GM12878 (cell line): ENCODE data around the gene SRL. TPM values are rescaled to one million over a fixed set of nuclear protein-coding genes. Genes with fewer than 3 reads are reported as not detected.

Experiments
- ATAC-seq: fragments of 200-7000 bp; cut with Tn5 transposase; 3 replicates; pipeline ENCODE4 v1.9.1; 2020; ENCODE audit warnings: mild to moderate bottlenecking, moderate library complexity
- BruUV-seq: library from RNA; stranded (reverse); fragments of 400-500 nt; replicated peaks from 2 replicates; lab custom pipeline; 2021; lab: Mats Ljungman, UMichigan
- CTCF ChIA-PET: fragments of 300-600 bp; sonication (Branson Sonifier 250); formaldehyde crosslinking; extraction: SDS; loops from one replicate; lab custom pipeline; 2021; ENCODE audit warnings: inconsistent platforms; lab: Yijun Ruan, JAX
- POLR2A ChIA-PET: fragments of 350-600 bp; formaldehyde crosslinking; extraction: SDS; loops from one replicate; lab custom pipeline; 2021; ENCODE audit warnings: inconsistent platforms; lab: Charles Lee
- RAD21 ChIA-PET: fragments of 300-600 bp; sonication (Branson Sonifier 250); formaldehyde crosslinking; loops from one replicate; lab custom pipeline; 2023; ENCODE audit warnings: antibody characterized with exemption; ENCODE audit not compliant: unreplicated experiment; lab: Charles Lee
- SMC1A ChIA-PET: fragments of 300-600 bp; sonication (Branson Sonifier 250); formaldehyde crosslinking; loops from one replicate; lab custom pipeline; 2023; ENCODE audit not compliant: unreplicated experiment, uncharacterized antibody; lab: Charles Lee
- DNase-seq: peaks from one replicate; pipeline ENCODE4 v3.0.0-alpha.2; 2011; ENCODE audit warnings: low read depth, low spot score
- FAIRE-seq: peaks from 3 replicates; lab custom pipeline; 2011; peaks lifted over from hg19 to GRCh38; lab: Jason Lieb, UNC
- H2AFZ ChIP-seq: 2 replicates; pipeline ENCODE4 v1.6.0; 2011; ENCODE audit warnings: low read depth, low read length, control low read depth; ENCODE audit not compliant: control insufficient read depth
- H3K27ac ChIP-seq: 2 replicates; pipeline ENCODE4 v1.5.1; 2011; ENCODE audit warnings: control low read depth; ENCODE audit not compliant: control insufficient read depth, insufficient read depth
- H3K27me3 ChIP-seq, 2 experiments: replicated peaks in 1 of 2; 2 replicates each; pipeline versions ENCODE4 v1.6.0 to v1.6.1; 2011; ENCODE audit warnings: low read length in 1 of 2; ENCODE audit not compliant: control insufficient read depth in 2 of 2, insufficient read depth in 2 of 2
- H3K36me3 ChIP-seq, 2 experiments: 2 replicates each; pipeline ENCODE4 v1.5.1; 2011; ENCODE audit warnings: low read length in 1 of 2; ENCODE audit not compliant: control insufficient read depth in 2 of 2, insufficient read depth in 2 of 2
- H3K4me1 ChIP-seq: 2 replicates; pipeline ENCODE4 v1.6.1; 2011; ENCODE audit warnings: mild to moderate bottlenecking, low read length, moderate library complexity, mixed read lengths; ENCODE audit not compliant: control insufficient read depth, insufficient read depth
- H3K4me2 ChIP-seq: 2 replicates; pipeline ENCODE4 v1.6.0; 2011; ENCODE audit warnings: control low read depth; ENCODE audit not compliant: control insufficient read depth, insufficient read depth
- H3K4me3 ChIP-seq: fragments of 200-600 bp; sonication (generic); 2 replicates; pipeline ENCODE4 v1.5.1; 2016
- H3K79me2 ChIP-seq: 2 replicates; pipeline ENCODE4 v1.6.0; 2011; ENCODE audit warnings: low read length; ENCODE audit not compliant: control insufficient read depth, insufficient read depth
- H3K9ac ChIP-seq: 2 replicates; pipeline ENCODE4 v1.8.0; 2011; ENCODE audit warnings: low read length, control low read depth, mixed read lengths; ENCODE audit not compliant: control insufficient read depth, insufficient read depth
- H3K9me3 ChIP-seq: replicated peaks from 3 replicates; pipeline ENCODE4 v1.5.1; 2011; ENCODE audit warnings: mild to moderate bottlenecking, low read length; ENCODE audit not compliant: control insufficient read depth, insufficient read depth
- H4K20me1 ChIP-seq: 2 replicates; pipeline ENCODE4 v1.6.0; 2011; ENCODE audit not compliant: control insufficient read depth, insufficient read depth
- BHLHE40 ChIP-seq, 2 experiments: fragments of 450-650 bp in 1 of 2; IDR thresholded peaks; 2 replicates each; pipeline ENCODE4 v1.6.1; 2011 to 2017; ENCODE audit warnings: low read depth in 2 of 2, borderline replicate concordance in 1 of 2, improper control_type of control experiment in 1 of 2, low read length in 1 of 2, mild to moderate bottlenecking in 1 of 2
- CBX5 ChIP-seq: sonication (generic); IDR thresholded peaks from 2 replicates; pipeline ENCODE4 v1.6.1; 2016; ENCODE audit warnings: low read depth, moderate library complexity, mild to moderate bottlenecking, inconsistent platforms
- FOS ChIP-seq: IDR thresholded peaks from 3 replicates; pipeline ENCODE4 v1.6.1; 2011; ENCODE audit warnings: borderline replicate concordance; ENCODE audit not compliant: insufficient read length; ENCODE audit errors: extremely low read depth
- GATAD2B ChIP-seq: fragments of 450-650 bp; conservative IDR thresholded peaks from 2 replicates; pipeline ENCODE4 v1.6.1; 2017; ENCODE audit warnings: low read depth, mild to moderate bottlenecking, moderate library complexity
- NFXL1 ChIP-seq: fragments of 450-650 bp; IDR thresholded peaks from 2 replicates; pipeline ENCODE4 v1.6.1; 2017; ENCODE audit warnings: antibody characterized with exemption, mild to moderate bottlenecking, borderline replicate concordance
- PAX8 ChIP-seq: fragments of 450-650 bp; IDR thresholded peaks from 2 replicates; pipeline ENCODE4 v1.6.1; 2017; ENCODE audit warnings: mild to moderate bottlenecking, moderate library complexity
- RAD21 ChIP-seq: IDR thresholded peaks from 2 replicates; pipeline ENCODE4 v1.6.1; 2011; ENCODE audit warnings: mild to moderate bottlenecking, low read depth, low read length, moderate library complexity; ENCODE audit not compliant: insufficient read depth
- RAD51 ChIP-seq: fragments of 450-650 bp; IDR thresholded peaks from 2 replicates; pipeline ENCODE4 v1.6.1; 2016; ENCODE audit warnings: moderate library complexity, mild to moderate bottlenecking, inconsistent platforms
- RELA ChIP-seq: fragments of 450-650 bp; IDR thresholded peaks from 2 replicates; pipeline ENCODE4 v1.8.0; 2014; ENCODE audit warnings: borderline replicate concordance; ENCODE audit not compliant: partially characterized antibody
- RFX5 ChIP-seq: IDR thresholded peaks from 2 replicates; pipeline ENCODE4 v1.6.1; 2011; ENCODE audit warnings: low read depth, low read length, improper control_type of control experiment
- SMAD5 ChIP-seq: IDR thresholded peaks from 2 replicates; pipeline ENCODE4 v1.6.1; 2016; ENCODE audit warnings: antibody characterized with exemption, low read depth
- TCF7 ChIP-seq: IDR thresholded peaks from 2 replicates; pipeline ENCODE4 v1.6.1; 2014; ENCODE audit warnings: antibody characterized with exemption, borderline replicate concordance
- ZSCAN29 ChIP-seq: fragments of 450-650 bp; IDR thresholded peaks from 2 replicates; pipeline ENCODE4 v1.6.1; 2017; ENCODE audit warnings: mild to moderate bottlenecking, moderate library complexity
- WGBS: methylation state at CpG from one replicate; pipeline ENCODE4 v1.1.6; 2016; ENCODE audit warnings: low lambda C conversion rate; ENCODE audit not compliant: insufficient replicate concordance, insufficient coverage; ENCODE audit errors: missing lambda C conversion rate; 5-methylcytosine and 5-hydroxymethylcytosine counted together
- in situ Hi-C: fragments of 300-500 bp; cut with MboI; formaldehyde crosslinking; loops from 9 replicates; pipeline ENCODE4 v1.14.3; 2018; ENCODE audit warnings: mixed read lengths
- intact Hi-C: fragments of 100-400 bp; cut with micrococcal nuclease; formaldehyde crosslinking; loops from one replicate; pipeline ENCODE4 v1.14.2; 2022; ENCODE audit not compliant: unreplicated experiment
- polyA plus RNA-seq, 11 experiments: library from polyadenylated mRNA; depleted of rRNA in 4 of 11; unstranded in 6 of 11; stranded (reverse) in 5 of 11; fragments of >200 nt; fragmentation: Nextera tagmentation in 4 of 11; fragmentation: Illumina TruSeq in 1 of 11; extraction: Ambion mirVana in 4 of 11; extraction: Trizol in 1 of 11; gene quantifications; 1 replicate in 1 of 11; 2 replicates in 10 of 11; pipeline versions ENCODE4 v1.2.1 to v1.2.3, GENCODE V29; 2011 to 2016; ENCODE audit warnings: inconsistent platforms in 2 of 11, missing spikeins in 2 of 11, low read depth in 1 of 11
- total RNA-seq, 4 experiments: library from RNA; depleted of rRNA in 3 of 4; stranded (reverse); fragments of >200 nt in 3 of 4; fragmentation: Illumina TruSeq in 1 of 4; extraction: Trizol in 1 of 4; gene quantifications; 2 replicates each; pipeline versions ENCODE4 v1.2.1 to v1.2.3, GENCODE V29; 2013 to 2021
- TF ChIP-seq, protein P1 (sequence below): fragments of 450-650 bp; IDR thresholded peaks from 2 replicates; pipeline ENCODE4 v1.6.1; 2018; ENCODE audit warnings: borderline replicate concordance, mild to moderate bottlenecking; ENCODE audit not compliant: partially characterized antibody
- TF ChIP-seq, protein P2 (sequence below): IDR thresholded peaks from 2 replicates; pipeline ENCODE4 v1.6.1; 2012; ENCODE audit warnings: low read depth, low read length, improper control_type of control experiment

The SRL gene
- total and polyA plus RNA-seq, 10 of the 15 experiments (the other 5 are each of a cell fraction or from before 2014, with no cell fraction given): not detected

DNA sequence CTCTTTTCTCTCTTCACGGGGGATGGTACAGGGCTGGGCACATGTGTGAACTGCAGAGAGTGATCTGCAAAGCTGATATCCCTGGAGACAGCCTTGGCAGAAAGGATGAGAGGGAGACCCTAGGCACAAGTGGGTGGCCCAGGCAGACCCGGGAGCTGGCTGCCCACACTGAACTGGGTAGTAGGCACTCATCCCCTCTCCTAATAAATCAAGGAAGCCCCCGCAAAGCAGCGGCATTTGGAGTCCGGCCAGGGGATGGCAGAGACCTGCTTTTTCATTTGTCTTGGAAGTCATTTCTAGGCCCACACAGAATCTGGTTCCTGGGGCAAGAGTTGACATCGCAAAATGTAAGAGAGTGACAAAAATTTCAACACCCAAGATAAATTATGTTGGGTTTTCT is 34.0 kb upstream of the SRL start:
- no peaks in the 10 kb centered on the region; the same call in 1 of the 2 replicates for H3K4me1 ChIP-seq
- BruUV-seq: no TSS peak
- intact Hi-C loops: no loop called here

More for the DNA sequence above, 34.0 kb upstream of the SRL start:
- no peak overlapping the region for H2AFZ ChIP-seq
- TF ChIP-seq TCF7 (no peak), GATAD2B (no peak), BHLHE40 (IDR thresholded peaks at IDR 0.05; ENCODE audit: borderline replicate concordance in 1 of 2, low read depth in 2 of 2, low read length in 1 of 2) (no peak), RAD21 (no peak), FOS (no peak), RAD51 (no peak), NFXL1 (no peak), SMAD5 (no peak), PAX8 (no peak), CBX5 (no peak), ZSCAN29 (no peak), RFX5 (no peak), RELA (no peak)
- TF ChIP-seq, protein P1, sequence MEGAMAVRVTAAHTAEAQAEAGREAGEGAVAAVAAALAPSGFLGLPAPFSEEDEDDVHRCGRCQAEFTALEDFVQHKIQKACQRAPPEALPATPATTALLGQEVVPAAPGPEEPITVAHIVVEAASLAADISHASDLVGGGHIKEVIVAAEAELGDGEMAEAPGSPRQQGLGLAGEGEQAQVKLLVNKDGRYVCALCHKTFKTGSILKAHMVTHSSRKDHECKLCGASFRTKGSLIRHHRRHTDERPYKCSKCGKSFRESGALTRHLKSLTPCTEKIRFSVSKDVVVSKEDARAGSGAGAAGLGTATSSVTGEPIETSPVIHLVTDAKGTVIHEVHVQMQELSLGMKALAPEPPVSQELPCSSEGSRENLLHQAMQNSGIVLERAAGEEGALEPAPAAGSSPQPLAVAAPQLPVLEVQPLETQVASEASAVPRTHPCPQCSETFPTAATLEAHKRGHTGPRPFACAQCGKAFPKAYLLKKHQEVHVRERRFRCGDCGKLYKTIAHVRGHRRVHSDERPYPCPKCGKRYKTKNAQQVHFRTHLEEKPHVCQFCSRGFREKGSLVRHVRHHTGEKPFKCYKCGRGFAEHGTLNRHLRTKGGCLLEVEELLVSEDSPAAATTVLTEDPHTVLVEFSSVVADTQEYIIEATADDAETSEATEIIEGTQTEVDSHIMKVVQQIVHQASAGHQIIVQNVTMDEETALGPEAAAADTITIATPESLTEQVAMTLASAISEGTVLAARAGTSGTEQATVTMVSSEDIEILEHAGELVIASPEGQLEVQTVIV: no peak
- TF ChIP-seq, protein P2, sequence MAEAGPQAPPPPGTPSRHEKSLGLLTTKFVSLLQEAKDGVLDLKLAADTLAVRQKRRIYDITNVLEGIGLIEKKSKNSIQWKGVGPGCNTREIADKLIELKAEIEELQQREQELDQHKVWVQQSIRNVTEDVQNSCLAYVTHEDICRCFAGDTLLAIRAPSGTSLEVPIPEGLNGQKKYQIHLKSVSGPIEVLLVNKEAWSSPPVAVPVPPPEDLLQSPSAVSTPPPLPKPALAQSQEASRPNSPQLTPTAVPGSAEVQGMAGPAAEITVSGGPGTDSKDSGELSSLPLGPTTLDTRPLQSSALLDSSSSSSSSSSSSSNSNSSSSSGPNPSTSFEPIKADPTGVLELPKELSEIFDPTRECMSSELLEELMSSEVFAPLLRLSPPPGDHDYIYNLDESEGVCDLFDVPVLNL: no peak
- peaks cover 9% of the 10 kb centered on the region for H3K79me2 ChIP-seq
- WGBS: 89% methylated on average over 6 of the region's 6 CpGs
- H3K9ac ChIP-seq: no peak overlapping the region
- no peaks in the 10 kb centered on the region for H3K36me3 ChIP-seq
- no peak overlapping the region for H3K27ac ChIP-seq
- no peak for ATAC-seq
- no peaks in the 10 kb centered on the region for H3K9me3 ChIP-seq
- RAD21 ChIA-PET: no interaction called here
- no peak overlapping the region for H3K4me2 ChIP-seq
- in situ Hi-C loops: no loop called here
- no peaks in the 10 kb centered on the region for H4K20me1 ChIP-seq
- SMC1A ChIA-PET: no interaction called here
- no peaks in the 10 kb centered on the region for H3K27me3 ChIP-seq
- DNase-seq: no peak
- POLR2A ChIA-PET: no interaction called here
- H3K4me3 ChIP-seq: no peak overlapping the region
- CTCF ChIA-PET: interaction anchor here (1.2 kb wide), 1 partner anchor 11 kb away, joined by 3 read pairs; no protein-coding TSS in a partner anchor
- FAIRE-seq: no peak
